Smooth muscle cell of the brain vasculature (primary cell): Measurements from ENCODE around the gene TMEM221.

Experiments
- DNase-seq: peaks from one replicate; pipeline ENCODE4 v3.0.0-alpha.2; 2012; ENCODE audit warnings: low read depth, low spot score

The TMEM221 gene

DNA sequence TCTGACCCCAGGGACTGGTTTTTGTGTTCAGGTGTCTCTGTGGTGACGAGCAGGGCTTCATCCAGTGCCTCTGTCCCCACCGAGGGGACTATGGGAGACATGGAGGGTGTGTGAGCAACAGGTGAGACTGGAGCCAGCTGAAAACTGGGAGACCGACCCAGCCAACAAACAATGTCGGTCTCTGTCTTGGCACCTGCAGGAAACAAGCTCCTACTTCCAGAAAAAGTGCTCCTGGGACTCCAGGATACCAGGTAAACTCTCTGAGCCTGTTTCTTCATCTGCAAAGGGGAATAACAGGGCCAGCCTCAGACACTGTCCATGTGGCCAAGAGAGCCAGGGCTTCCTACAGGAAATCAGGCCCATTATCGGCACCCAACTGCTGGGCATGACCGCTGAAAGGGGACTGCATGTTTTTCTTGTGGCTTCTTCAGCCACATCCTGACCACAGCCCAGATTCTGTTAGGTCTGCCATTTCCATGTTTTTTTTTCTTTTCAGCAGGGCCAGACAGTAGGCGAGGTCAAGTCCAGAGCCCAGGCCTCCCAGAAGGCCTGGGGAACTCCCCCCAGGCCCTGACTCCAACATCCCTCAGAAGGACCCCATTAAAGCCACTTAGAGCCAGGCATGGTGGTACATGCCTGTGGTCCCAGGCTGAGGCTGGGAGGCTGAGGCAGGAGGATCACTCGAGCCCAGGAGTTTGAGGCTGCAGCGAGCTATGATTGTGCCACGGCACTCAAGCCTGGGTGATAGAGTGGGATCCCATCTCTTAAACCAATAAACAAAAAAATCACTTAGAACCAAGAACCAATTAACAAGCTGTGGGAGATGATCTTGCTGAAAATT is 42.2 kb downstream of the TMEM221 start:
- peak; percentile 45 for DNase-seq

- no peak for DNase-seq
Observed at GRCh38 chr19:17405250-17406045, 43.0 kb downstream of the TMEM221 start, which contains the start of gene BST2. Gene BST2, minus strand, starts transcription at chr19:17405630. Its CDS starts 55 bp downstream, at chr19:17405575.

- no peak for DNase-seq
Observed at GRCh38 chr19:17404621-17405249, 43.7 kb downstream of the TMEM221 start.

DNA sequence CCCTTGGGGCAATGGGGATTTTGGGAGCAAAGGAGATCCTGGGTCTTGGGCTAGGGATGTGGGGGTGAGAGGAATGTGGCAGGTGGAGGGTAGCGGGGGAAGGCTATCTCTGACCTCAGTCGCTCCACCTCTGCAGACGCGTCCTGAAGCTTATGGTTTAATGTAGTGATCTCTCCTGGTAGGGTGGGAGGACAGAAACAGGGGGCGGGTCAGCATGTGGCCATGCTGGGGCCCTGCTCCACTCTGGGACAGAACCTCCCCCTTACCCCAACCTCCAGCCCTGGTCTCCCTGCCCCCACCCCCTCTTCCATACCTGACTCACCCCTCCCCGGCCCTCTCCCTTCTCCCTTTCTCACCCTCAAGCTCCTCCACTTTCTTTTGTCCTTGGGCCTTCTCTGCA is 44.5 kb downstream of the TMEM221 start:
- DNase-seq = no peak

GRCh38 chr19:17402982-17403855 is 45.2 kb downstream of the TMEM221 start:
- no peak for DNase-seq

DNA sequence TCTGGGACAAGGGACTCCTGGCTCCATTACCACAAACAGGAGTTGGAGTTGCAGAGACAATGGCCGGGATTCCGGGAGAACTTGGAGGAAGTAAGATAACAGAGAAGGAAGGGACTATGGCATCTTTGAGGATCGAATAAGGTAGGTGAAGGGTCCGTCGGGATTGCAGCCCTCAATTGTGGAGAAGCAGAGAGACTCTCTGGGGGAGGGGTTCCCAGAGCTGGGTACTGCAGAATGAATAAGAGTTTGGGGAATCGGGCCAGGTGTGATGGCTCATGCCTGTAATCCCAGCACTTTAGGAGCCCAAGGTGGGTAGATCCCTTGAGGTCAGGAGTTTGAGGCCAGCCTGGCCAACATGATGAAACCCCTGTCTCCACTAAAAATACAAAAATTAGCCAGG is 46.8 kb downstream of the TMEM221 start:
- DNase-seq = no peak

GRCh38 chr19:17398902-17399527 is 49.5 kb downstream of the TMEM221 start:
- DNase-seq = no peak

GRCh38 chr19:17394891-17395415 is 53.5 kb downstream of the TMEM221 start:
- no peak for DNase-seq

- no peak for DNase-seq
Observed at GRCh38 chr19:17393914-17394313, 54.6 kb downstream of the TMEM221 start, which contains the start of gene CCDC194. Gene CCDC194, minus strand, starts transcription at chr19:17394196. Its CDS starts 38 bp downstream, at chr19:17394158.

DNA sequence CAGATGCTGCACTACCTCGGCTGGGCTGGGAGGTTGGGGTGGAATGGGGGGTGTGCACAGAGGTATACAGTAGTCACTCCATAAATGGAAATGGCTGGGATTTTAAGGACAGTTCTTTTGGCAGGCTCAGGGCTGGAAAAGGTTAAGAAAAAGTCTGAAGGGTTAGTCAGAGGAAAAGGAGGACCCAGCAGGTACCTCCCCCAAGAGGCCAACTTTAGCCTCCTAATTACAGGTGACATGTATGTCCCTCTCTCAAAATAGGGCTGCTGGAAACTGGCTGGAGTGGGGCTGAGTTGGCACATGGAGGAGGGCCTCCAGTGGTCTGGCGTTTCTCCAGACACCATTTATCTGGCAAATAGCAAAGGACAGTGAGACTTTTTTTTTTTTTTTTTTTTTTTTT is 55.5 kb downstream of the TMEM221 start:
- no peak for DNase-seq

GRCh38 chr19:17391371-17392151 is 56.9 kb downstream of the TMEM221 start:
- no peak for DNase-seq

DNA sequence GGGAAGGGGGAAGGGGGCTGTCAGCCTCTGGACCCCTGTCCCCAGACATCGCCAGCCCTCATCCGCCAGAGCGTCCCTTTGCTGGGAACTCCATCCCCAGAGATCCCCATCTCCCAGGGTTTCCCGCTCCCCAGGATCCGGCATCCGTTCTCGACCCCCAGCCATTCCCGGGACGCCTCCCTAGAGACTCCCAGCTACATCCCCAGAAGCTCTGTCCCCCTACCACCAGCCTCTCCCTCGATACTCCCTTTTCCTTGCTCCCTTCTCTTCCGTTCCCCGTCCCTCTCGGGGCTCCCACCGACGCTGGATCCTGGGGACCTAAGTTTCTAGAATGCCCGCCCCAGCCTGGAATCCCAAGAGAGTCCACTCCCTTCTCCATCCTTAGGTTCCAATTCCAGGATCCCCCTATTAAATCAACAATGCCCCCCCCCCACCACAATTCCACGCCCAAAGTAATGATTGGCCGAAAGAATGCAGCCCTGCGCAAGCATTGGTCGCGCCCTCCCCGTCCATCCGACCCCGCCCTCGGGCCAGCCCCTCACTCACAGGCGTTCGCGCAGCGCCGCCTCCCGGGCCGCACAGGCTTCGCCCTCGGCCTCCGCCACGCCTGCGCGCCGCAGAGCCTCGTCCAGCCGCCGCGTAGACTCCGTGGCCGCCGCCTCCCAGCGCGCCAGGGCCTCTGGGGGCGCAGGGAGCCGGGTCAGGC is 57.6 kb downstream of the TMEM221 start:
- DNase-seq = peak; percentile 65

- DNase-seq = no peak
Observed at GRCh38 chr19:17389957-17390664, 58.4 kb downstream of the TMEM221 start.

DNA sequence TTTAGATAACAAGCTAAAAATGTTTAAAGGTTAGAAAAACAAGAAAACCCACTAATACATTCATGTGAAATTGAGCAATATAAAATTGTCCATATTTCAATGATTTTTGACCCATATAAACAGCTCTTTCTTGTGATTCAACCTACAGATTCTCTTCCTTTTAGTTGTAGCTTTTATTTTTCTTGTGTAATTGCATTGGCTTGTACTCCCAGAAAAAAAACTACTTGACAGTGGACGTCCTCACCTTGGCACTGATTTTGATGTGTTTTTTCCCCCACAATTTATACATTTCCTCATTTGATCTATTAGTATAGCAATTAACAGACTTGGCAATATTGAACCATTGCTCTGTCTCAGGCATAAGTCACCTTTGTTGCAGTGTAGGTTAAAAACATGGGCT is 59.2 kb downstream of the TMEM221 start:
- DNase-seq = no peak

DNA sequence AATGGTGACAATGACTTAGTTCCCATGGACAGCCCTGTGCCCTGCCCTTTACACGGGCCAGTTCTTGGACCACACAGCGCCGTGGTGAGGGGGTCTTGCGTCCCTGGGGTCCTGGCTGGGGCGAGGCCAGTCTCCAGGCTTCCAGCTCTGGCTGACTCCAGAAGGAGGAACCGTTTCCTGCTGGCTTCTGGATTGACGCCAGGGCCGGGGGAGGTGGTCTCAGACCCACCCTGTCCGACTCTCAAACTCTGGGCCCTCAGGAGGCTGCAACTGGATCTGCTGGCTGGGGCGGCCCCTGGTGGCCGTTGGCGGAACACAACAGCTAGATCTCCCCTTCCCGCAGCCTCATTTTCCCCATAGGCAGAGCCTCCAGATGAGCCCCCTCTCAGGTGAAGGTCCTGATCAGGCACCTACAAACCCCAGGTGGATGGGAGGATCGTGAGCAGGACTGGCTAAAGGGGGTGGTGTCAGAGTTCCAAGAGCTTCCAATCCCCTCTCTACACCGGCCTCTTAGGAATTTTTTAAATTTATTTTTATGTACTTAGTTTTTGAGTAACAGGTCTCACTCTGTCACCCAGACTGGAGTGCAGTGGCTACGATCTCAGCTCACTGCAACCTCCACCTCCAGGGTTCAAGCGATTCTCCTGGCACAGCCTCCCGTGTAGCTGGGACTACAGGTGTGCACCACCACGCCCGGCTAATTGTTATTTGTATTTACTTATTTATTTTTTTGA is 62.4 kb downstream of the TMEM221 start:
- peak; percentile 17 for DNase-seq
